ENCODE data around the gene RGMA.
"Not testable (repeated sequence)": the region's sequence is repeated elsewhere in the genome, so short reads cannot be mapped to it uniquely, and the experiment has no call there.

Gene RGMA

DNA sequence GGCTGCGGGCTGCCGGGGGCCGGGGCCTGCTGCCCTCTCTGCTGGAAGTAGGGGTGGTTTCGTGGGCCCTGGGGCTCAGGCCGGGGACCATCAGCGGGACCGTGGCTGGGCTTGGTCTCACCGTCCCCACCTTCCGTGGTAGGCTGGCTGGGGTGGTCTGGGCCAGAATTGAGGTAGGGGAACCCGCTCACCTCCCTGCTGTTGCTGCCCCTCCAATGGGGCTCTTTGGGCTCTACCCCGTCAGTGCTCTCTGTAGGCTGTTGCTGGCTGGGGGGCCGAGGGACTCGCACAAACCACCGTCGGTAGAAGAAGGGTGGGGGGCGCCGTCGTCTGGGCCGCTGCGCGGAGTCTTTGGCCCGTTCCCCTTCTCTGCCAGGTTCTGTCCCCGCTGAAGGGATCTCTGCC, 23.4 kb downstream of the RGMA start:
- no peak for DNase-seq

DNA sequence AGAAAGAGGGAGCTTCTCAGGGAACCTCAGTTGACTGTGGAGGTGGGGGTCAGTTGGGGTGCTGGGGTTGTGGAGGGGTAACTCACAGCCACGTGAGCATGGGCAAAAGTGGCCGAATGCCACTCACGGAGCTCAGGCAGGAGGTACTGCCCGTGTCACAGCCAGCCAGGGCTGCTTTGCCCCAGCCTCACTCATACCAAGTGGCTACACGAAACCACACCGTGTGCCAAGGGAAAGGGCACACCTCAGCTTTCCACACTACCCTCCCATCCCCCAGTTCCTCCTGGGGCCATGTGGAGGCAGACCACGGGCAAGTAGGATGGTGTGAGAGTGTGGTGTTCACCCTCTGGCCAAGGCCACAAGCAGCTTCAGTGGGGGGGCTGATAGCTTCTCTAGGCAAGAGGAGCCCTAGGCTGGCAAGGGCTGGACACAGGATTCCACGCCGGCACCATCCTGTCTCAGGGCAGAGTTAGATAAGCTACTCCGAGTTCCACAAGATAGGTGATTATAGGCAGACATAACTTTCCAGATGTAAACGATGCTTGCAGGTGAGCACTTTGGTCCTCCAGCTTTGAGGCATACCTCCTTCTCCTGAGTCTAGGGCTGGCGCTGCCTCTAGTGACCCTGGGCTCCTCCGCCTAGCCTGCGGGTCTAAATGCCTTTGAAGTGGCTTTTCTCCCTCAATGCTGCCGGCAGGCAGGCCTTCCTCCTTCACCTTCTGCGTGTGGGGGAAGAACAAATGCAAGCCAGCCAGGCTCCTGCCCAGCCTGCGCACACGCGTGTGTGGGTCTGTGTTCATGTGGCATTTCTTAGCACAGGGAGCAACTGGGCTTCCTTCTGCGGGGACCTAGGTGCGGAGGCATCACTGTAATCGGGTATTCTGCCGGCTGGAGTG, 25.0 kb downstream of the RGMA start:
- DNase-seq: no peak

DNA sequence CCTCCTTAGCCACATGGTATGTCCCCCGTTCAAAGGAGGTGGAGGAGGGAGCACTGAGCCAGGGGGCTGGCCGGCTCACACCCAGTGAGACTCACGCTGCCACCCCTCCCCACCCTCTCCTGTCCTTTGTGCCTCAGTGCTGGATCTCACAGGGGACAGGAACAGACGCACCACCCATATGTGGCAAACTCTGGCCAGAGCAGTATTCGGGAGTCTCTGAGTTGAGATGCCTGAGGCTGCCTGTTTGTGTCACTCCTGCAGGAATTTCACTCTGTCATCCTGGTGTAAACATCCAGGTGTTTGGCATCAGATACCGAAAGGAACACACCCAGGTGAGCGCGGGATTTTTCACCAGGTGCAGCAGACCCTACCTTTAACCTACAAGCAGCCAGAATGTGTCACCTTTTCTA, 25.7 kb downstream of the RGMA start:
- DNase-seq: no peak

DNA sequence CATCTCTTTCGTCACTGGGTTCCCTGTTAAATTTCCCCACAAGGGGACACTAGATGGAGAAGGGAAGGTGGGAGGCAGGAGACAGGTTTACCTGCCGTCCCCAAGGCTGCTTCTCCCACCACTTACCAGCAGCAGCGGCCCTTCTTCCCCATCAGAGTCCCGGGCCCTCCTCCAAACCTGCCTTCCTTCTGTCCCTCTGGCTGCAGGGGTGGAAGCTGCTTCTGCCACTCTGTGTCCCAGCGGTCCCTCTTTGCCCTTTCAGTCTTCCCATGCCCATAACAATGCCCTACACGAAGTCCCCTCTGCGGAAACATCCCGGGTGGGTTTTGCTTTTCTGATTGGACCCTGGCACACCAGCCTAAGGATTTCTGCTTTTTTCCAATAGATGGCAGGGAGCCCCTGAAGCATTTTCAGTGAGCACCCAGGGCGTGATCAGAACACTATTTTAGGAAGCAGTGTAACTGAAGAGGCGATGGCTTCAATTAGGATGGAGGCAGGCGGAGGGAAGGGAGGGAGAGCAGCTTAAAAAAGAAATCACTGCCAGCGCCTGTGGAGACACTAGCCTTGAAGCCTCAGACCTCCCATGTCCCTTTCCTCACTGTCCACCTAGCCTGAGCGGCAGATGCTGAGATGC, 26.3 kb downstream of the RGMA start:
- DNase-seq: not testable (repeated sequence)

- DNase-seq: no peak
These were observed 28.4 kb downstream of the RGMA start for GRCh38 chr15:93060336-93061248.

GRCh38 chr15:93059442-93059841, 29.6 kb downstream of the RGMA start:
- no peak for DNase-seq

GRCh38 chr15:93058904-93059427, 30.0 kb downstream of the RGMA start:
- no peak for DNase-seq

GRCh38 chr15:93058128-93058527, 30.9 kb downstream of the RGMA start:
- DNase-seq: no peak

- DNase-seq: no peak
These were observed 31.4 kb downstream of the RGMA start for GRCh38 chr15:93057618-93058017.

DNA sequence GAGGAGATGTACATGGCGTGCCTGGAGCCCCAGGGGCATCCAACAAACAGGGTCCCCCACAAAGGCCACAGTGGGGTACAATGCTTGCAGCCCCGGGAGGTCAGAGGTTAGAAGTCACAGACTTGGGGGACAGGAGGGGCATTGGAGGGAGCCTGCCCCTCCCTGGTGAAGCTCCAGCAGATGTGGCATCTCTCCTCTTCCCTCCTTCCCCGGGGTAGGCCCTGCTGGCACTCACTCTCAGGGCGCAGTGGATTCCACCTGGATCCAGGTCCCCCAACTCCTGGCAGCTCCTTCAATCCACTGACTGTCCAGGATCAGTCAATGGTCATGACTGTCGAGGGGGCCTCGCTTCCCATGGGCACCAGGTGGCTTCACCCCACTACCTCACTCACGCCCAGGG, 32.2 kb downstream of the RGMA start:
- DNase-seq: no peak

- no peak for DNase-seq
These were observed 33.8 kb downstream of the RGMA start for GRCh38 chr15:93055211-93055610.

DNA sequence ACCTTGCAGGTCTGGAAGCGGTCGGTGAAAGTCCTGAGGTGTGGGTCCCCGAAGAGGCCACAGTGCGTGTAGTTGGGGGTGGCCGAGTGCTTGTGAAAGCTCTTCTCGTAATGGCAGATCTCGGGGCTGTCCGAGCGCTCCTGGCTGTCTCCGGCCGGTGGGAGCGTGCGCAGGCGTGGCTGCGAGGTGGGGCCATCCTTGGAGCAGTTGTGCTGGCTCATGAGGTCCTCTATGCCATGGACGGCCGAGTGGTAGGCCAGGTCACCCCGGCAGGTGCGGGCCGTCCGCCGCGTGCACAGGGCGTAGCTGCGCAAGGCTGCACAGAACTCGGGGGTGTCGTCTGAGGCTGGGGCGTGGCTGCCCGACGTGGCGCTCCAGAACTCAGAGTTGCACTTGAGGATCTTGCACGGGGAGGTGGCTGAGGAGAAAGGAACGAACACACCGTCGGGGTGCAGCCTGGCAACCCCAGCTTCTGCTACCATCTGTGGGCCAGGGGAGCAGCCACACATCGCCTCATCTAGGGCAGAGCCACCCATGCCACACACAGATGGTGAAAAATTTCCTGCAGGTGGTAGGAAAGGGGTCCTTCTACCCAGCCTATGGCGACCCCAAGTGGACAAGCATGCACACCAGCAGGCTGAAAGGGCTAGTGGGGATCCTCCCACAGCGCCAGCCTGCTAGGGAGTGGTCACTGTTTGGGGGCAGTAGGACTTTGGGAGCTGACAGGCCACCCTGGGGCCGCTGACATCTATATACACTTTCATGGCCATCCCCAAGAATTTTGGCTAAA, 36.7 kb downstream of the RGMA start:
- DNase-seq: peak; percentile 45

DNA sequence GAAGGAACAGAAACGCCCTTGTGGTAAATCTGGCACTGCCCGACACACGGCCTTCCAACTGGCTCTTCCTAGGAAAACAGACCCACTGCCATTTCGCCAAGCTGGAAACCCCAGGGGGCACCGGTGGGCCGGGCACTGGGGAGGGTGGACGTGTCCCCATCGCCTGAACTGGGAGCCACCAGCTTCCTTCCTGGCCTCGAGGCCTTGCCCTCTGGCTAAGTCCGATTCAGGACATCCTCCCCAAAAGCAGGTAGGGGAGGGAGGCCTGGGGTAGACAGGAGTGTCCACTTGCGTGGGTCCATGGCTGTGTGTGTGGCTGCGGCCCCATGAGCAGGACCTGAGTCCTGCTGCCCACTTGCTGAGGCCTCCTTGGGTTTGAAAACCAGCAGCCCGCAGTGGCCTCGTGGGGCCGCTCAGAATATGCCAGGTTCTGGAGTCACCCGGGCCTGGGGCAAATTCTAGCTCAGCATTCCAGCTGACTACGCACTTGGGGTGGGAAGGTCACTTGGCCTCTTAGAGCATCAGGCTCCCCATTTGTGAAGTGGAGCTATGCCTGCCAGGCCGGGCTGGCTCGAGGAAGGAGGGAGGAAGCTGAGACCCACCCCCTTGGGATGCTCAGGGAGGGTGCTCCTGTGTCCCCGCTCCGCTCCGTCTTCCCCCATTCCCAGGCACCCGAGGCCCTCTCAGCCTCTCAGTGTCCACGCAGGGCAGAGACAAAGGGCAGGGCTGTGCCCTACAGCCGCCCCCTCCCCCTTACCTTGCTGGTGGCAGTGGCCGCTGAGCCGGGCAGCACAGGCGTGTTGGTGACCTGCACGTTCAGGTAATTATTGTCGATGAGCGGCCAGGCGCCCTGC, 37.5 kb downstream of the RGMA start:
- no peak for DNase-seq

DNA sequence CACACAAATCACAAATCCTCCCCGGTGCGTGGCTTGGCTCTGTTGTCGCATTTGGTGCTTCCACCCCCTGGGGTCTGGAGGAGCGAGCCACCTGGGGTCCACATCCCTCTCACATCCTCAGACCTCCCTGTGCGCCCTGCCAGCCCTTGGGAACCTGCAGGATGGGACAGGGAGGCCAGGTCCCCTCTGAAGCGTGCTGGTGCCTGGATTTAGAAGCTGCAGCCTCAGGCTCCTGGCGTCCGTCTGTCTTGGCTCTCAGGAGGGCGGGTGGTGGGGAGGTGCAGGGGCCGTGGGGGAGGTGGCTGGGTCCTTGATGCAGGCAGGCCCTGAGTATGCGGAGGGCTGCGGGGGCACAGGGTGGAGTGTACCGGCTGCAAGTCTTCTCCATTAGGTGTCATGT, 38.4 kb downstream of the RGMA start:
- no peak for DNase-seq

GRCh38 chr15:93049914-93050578, 39.0 kb downstream of the RGMA start:
- no peak for DNase-seq

GRCh38 chr15:93049233-93049632, 39.8 kb downstream of the RGMA start:
- DNase-seq: no peak

- DNase-seq: peak; percentile 85
These were observed 40.3 kb downstream of the RGMA start for GRCh38 chr15:93048759-93049161.

DNA sequence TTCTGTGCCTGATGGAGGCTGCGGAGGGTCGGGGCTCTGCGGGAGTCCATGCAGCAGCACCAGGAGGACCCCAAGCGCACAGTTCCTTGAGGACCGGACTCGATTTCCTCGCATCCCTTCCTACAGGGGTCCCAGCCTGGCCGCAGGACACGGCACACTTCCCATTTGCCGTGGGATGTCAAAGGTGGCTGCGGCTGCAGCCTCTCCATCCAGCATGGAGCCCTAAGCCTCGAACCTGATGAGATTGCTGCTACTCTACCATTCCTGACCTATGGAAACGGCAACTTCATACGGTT, 40.6 kb downstream of the RGMA start:
- DNase-seq: no peak

DNA sequence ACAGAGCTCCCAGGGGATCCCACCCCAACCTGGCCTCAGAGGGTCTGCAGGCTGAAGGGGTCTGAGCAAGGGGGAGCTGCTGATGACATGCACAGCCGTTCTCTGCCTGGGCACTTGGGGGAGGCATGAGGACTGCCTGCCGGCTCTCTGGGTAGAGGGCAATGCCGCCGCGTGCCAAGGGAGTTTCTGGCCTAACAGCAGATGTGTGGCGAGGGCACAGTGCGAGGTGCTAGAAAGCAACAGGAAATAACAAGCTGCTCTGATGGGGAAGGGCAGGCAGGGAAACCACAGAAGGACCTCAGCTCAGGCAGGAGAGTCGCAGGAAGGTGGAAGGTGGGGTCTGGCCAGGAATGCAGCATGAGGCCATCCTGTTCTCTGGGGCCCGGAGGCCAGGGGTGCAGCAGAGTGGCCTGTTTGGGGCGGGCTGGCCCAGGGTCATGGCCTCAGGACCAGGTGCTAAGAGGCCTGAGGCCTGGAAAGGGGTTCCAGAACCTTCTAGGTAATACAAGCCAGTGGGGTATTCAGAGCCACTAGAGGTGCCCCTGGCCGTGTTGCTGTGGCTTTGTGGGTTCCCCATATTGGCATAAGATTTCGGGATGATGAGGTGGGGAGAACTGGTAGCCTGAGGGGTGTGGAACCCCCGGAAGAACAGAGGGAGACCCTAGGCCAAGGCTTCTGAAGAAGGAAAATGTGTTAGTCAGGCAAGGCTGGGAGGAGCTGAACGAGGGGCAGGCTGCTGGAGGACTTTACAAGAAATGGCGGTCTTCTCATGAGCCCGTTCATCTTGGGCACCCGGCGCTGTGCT, 41.2 kb downstream of the RGMA start:
- DNase-seq: no peak

GRCh38 chr15:93046721-93047120, 42.3 kb downstream of the RGMA start:
- no peak for DNase-seq
